ENCODE measurements around the gene MBNL3. TPM values are rescaled to one million over a fixed set of nuclear protein-coding genes. Genes with fewer than 3 reads are reported as not detected.

The MBNL3 gene
- total RNA-seq, 4 donors from 2014 or later: 4.6 to 40.8 (median 34.3) TPM

- 85 to 100% methylated on average over 1 to 3 of the region's 3 CpGs for WGBS, 2 donors (ENCODE audit: low coverage in 1 of 2)
- peaks cover 0 to 4% (median 0%) of the 10 kb centered on the region in 4 donors for H3K4me1 ChIP-seq
- H3K9me3 ChIP-seq: no peaks in the 10 kb centered on the region
- no peak overlapping the region for H3K4me3 ChIP-seq
- no peak for DNase-seq
- no peaks in the 10 kb centered on the region for H3K27me3 ChIP-seq
- in situ Hi-C loops (cut with MboI; ENCODE audit: low pct_ligation_motif_present in 1 of 4, low pct_unique_long_range_greater_than_20kb in 1 of 4, low sequenced_read_pairs in 3 of 4): no loop called here
- no peak for TF ChIP-seq POLR2A (IDR thresholded peaks at IDR 0.05)
- no peak for TF ChIP-seq EP300 (IDR thresholded peaks at IDR 0.05; ENCODE audit: low read depth)
- no peak for TF ChIP-seq CTCF (IDR thresholded peaks at IDR 0.05)
- TF ChIP-seq POLR2AphosphoS5 (IDR thresholded peaks at IDR 0.05): no peak
- no peaks in the 10 kb centered on the region for H3K36me3 ChIP-seq
- no peak overlapping the region for H3K27ac ChIP-seq
- intact Hi-C loops (cut with DNase I; ENCODE audit: low total_unique reads): no loop called here
Observed at GRCh38 chrX:132373610-132374009, 115.2 kb downstream of the MBNL3 start.

- Histone ChIP-seq H3K27ac (no peak overlapping the region), H3K36me3 (no peaks in the 10 kb centered on the region), H3K27me3 (no peaks in the 10 kb centered on the region), H3K4me3 (no peak overlapping the region), H3K9me3 (no peaks in the 10 kb centered on the region), H3K4me1 (peaks cover 0 to 4% (median 0%) of the 10 kb centered on the region in 4 donors)
- 59% methylated on average over 2 of the region's 2 CpGs; no CpG with 5 or more reads in 1 of the 2 donors for WGBS, 2 donors (ENCODE audit: low coverage in 1 of 2)
- DNase-seq: no peak
- TF ChIP-seq POLR2AphosphoS5 (IDR thresholded peaks at IDR 0.05): no peak
- TF ChIP-seq CTCF (IDR thresholded peaks at IDR 0.05): no peak
- no peak for TF ChIP-seq EP300 (IDR thresholded peaks at IDR 0.05; ENCODE audit: low read depth)
- no peak for TF ChIP-seq POLR2A (IDR thresholded peaks at IDR 0.05)
- in situ Hi-C loops (cut with MboI; ENCODE audit: low pct_ligation_motif_present in 1 of 4, low pct_unique_long_range_greater_than_20kb in 1 of 4, low sequenced_read_pairs in 3 of 4): no loop called here
- intact Hi-C loops (cut with DNase I; ENCODE audit: low total_unique reads): no loop called here
Observed at GRCh38 chrX:132369617-132370326, 119.1 kb downstream of the MBNL3 start.

GRCh38 chrX:132367984-132368383, 120.9 kb downstream of the MBNL3 start:
- in situ Hi-C loops (cut with MboI; ENCODE audit: low pct_ligation_motif_present in 1 of 4, low pct_unique_long_range_greater_than_20kb in 1 of 4, low sequenced_read_pairs in 3 of 4) (no loop called here), intact Hi-C loops (cut with DNase I; ENCODE audit: low total_unique reads) (no loop called here)
- TF ChIP-seq POLR2AphosphoS5 (IDR thresholded peaks at IDR 0.05) (no peak), CTCF (IDR thresholded peaks at IDR 0.05) (no peak), EP300 (IDR thresholded peaks at IDR 0.05; ENCODE audit: low read depth) (no peak)
- no peak for DNase-seq
- no peaks in the 10 kb centered on the region for H3K36me3 ChIP-seq
- H3K27me3 ChIP-seq: no peaks in the 10 kb centered on the region
- no peak overlapping the region for H3K4me3 ChIP-seq
- no peaks in the 10 kb centered on the region for H3K9me3 ChIP-seq
- no peak overlapping the region for H3K27ac ChIP-seq
- H3K4me1 ChIP-seq: peaks cover 0 to 4% (median 0%) of the 10 kb centered on the region in 4 donors

- H3K27me3 ChIP-seq: no peaks in the 10 kb centered on the region
- no peak overlapping the region for H3K27ac ChIP-seq
- H3K9me3 ChIP-seq: no peaks in the 10 kb centered on the region
- intact Hi-C loops (cut with DNase I; ENCODE audit: low total_unique reads): no loop called here
- no peak for DNase-seq
- peaks cover 0 to 4% (median 0%) of the 10 kb centered on the region in 4 donors for H3K4me1 ChIP-seq
- H3K4me3 ChIP-seq: no peak overlapping the region
- in situ Hi-C loops (cut with MboI; ENCODE audit: low pct_ligation_motif_present in 1 of 4, low pct_unique_long_range_greater_than_20kb in 1 of 4, low sequenced_read_pairs in 3 of 4): no loop called here
- TF ChIP-seq CTCF (IDR thresholded peaks at IDR 0.05): no peak
- no peak for TF ChIP-seq POLR2A (IDR thresholded peaks at IDR 0.05)
- no peak for TF ChIP-seq EP300 (IDR thresholded peaks at IDR 0.05; ENCODE audit: low read depth)
- TF ChIP-seq POLR2AphosphoS5 (IDR thresholded peaks at IDR 0.05): no peak
- no peaks in the 10 kb centered on the region for H3K36me3 ChIP-seq
- WGBS, 2 donors (ENCODE audit: low coverage in 1 of 2): 69 to 83% methylated on average over 1 of the region's 1 CpG
Observed at GRCh38 chrX:132367314-132367713, 121.5 kb downstream of the MBNL3 start.
